HepG2 (cell line): ENCODE results near the gene MAML1. TPM values are rescaled to one million over a fixed set of nuclear protein-coding genes. Genes with fewer than 3 reads are reported as not detected.

Experiments used
- ATAC-seq: fragments of 200-7000 bp; cut with Tn5 transposase; 3 replicates; pipeline ENCODE4 v1.9.1; 2020; ENCODE audit warnings: mild to moderate bottlenecking, moderate library complexity
- BruUV-seq: library from RNA; stranded (reverse); fragments of 400-500 nt; replicated peaks from 2 replicates; lab custom pipeline; 2021; lab: Mats Ljungman, UMichigan
- CTCF ChIA-PET: fragments of 300-600 bp; formaldehyde crosslinking; extraction: SDS; loops from one replicate; lab custom pipeline; 2021; ENCODE audit warnings: low total read pairs, inconsistent platforms, low intra/inter-chr PET ratio; lab: Yijun Ruan, JAX
- POLR2A ChIA-PET: fragments of 350-600 bp; sonication (Branson Sonifier 250); formaldehyde crosslinking; loops from one replicate; lab custom pipeline; 2020; ENCODE audit warnings: antibody characterized with exemption, inconsistent platforms; lab: Yijun Ruan, JAX
- DNase-seq: peaks from one replicate; pipeline ENCODE4 v3.0.0-alpha.2; 2015; ENCODE audit warnings: low spot score
- FAIRE-seq: peaks from 3 replicates; lab custom pipeline; 2011; peaks lifted over from hg19 to GRCh38; lab: Jason Lieb, UNC
- H2AFZ ChIP-seq: one replicate; pipeline ENCODE4 v1.6.1; 2011; ENCODE audit warnings: low read length, inconsistent platforms
- H3K27ac ChIP-seq: fragments of 300-600 bp; 3 replicates; pipeline ENCODE4 v1.8.0; 2011; ENCODE audit warnings: mixed run types, mild to moderate bottlenecking, mixed read lengths, low read length, inconsistent platforms; ENCODE audit not compliant: insufficient read depth; ENCODE audit errors: extremely low read length
- H3K27me3 ChIP-seq, 2 experiments: fragments of 200-600 bp in 1 of 2; 2 replicates in 1 of 2; 3 replicates in 1 of 2; pipeline versions ENCODE4 v1.6.0 to v1.8.0; 2011; ENCODE audit warnings: low read length in 2 of 2, mild to moderate bottlenecking in 2 of 2, moderate library complexity in 2 of 2, inconsistent platforms in 1 of 2; ENCODE audit not compliant: insufficient read depth in 2 of 2, control insufficient read depth in 1 of 2
- H3K36me3 ChIP-seq, 2 experiments: fragments of 200-600 bp in 1 of 2; replicated peaks in 1 of 2; 2 replicates in 1 of 2; 3 replicates in 1 of 2; pipeline versions ENCODE4 v1.5.1 to v1.8.0; 2011; ENCODE audit warnings: low read length in 2 of 2, inconsistent platforms in 1 of 2; ENCODE audit not compliant: insufficient read depth in 2 of 2, control insufficient read depth in 1 of 2
- H3K4me1 ChIP-seq: 2 replicates; pipeline ENCODE4 v1.5.1; 2012; ENCODE audit warnings: low read length, inconsistent platforms; ENCODE audit not compliant: insufficient read depth
- H3K4me2 ChIP-seq: 2 replicates; pipeline ENCODE4 v1.6.0; 2011; ENCODE audit warnings: low read depth, low read length, inconsistent platforms
- H3K4me3 ChIP-seq, 3 experiments: fragments of 200-600 bp in 1 of 3; sonication (generic), shearing (Covaris generic) in 1 of 3; replicated peaks in 1 of 3; 2 replicates each; pipeline ENCODE4 v1.5.1; 2011 to 2016; ENCODE audit warnings: low read length in 3 of 3, inconsistent platforms in 2 of 3, low read depth in 2 of 3, mild to moderate bottlenecking in 2 of 3, control low read depth in 1 of 3, mixed read lengths in 1 of 3; ENCODE audit not compliant: insufficient read depth in 1 of 3
- H3K79me2 ChIP-seq: one replicate; pipeline ENCODE4 v1.6.1; 2011; ENCODE audit warnings: low read length, inconsistent platforms; ENCODE audit not compliant: insufficient read depth
- H3K9ac ChIP-seq: 2 replicates; pipeline ENCODE4 v1.6.0; 2011; ENCODE audit warnings: mild to moderate bottlenecking, low read depth, low read length, inconsistent platforms; ENCODE audit not compliant: insufficient read depth
- H3K9me3 ChIP-seq: 2 replicates; pipeline ENCODE4 v1.5.1; 2012; ENCODE audit warnings: mild to moderate bottlenecking, low read length
- H4K20me1 ChIP-seq: 2 replicates; pipeline ENCODE4 v1.6.0; 2011; ENCODE audit warnings: inconsistent platforms, mild to moderate bottlenecking, low read length, moderate library complexity; ENCODE audit not compliant: insufficient read depth
- AGO2 ChIP-seq: fragments of 200-400 bp; formaldehyde crosslinking; optimal IDR thresholded peaks from 2 replicates; pipeline ENCODE3; 2017; ENCODE audit warnings: mild to moderate bottlenecking, low read depth, low read length, moderate library complexity
- PHF20 ChIP-seq: sonication (generic); formaldehyde crosslinking; IDR thresholded peaks from 2 replicates; pipeline ENCODE4 v1.5.0; 2020; ENCODE audit warnings: mild to moderate bottlenecking, missing genetic modification reagents
- TRIM22 ChIP-seq: fragments of 450-650 bp; IDR thresholded peaks from 2 replicates; pipeline ENCODE4 v1.6.1; 2017
- ZNF205 ChIP-seq: IDR thresholded peaks from 2 replicates; pipeline ENCODE4 v1.6.1; 2018; ENCODE audit warnings: missing biosample characterization, missing genetic modification reagents
- ZNF562 ChIP-seq: sonication (generic); formaldehyde crosslinking; IDR thresholded peaks from 2 replicates; pipeline ENCODE4 v1.8.0; 2022; ENCODE audit warnings: missing genetic modification reagents, borderline replicate concordance
- ZNF615 ChIP-seq: sonication (generic); formaldehyde crosslinking; IDR thresholded peaks from 2 replicates; pipeline ENCODE4 v1.5.0; 2020; ENCODE audit warnings: mild to moderate bottlenecking, missing genetic modification reagents, borderline replicate concordance
- ZSCAN9 ChIP-seq: IDR thresholded peaks from 2 replicates; pipeline ENCODE4 v1.6.1; 2016; ENCODE audit warnings: borderline replicate concordance
- WGBS: methylation state at CpG from one replicate; pipeline ENCODE4 v1.1.6; 2017; ENCODE audit warnings: low lambda C conversion rate; 5-methylcytosine and 5-hydroxymethylcytosine counted together
- in situ Hi-C: cut with HindIII; loops from 2 replicates; pipeline ENCODE4 v1.10.0; 2017; ENCODE audit warnings: low pct_unique_long_range_greater_than_20kb; ENCODE audit not compliant: extremely low pct_ligation_motif_present
- intact Hi-C: fragments of 100-400 bp; cut with micrococcal nuclease; formaldehyde crosslinking; loops from one replicate; pipeline ENCODE4 v1.10.0; 2022; ENCODE audit not compliant: unreplicated experiment
- polyA plus RNA-seq, 8 experiments: library from polyadenylated mRNA; depleted of rRNA in 3 of 8; stranded (reverse) in 7 of 8; unstranded in 1 of 8; fragments of >200 nt; fragmentation: Illumina TruSeq in 4 of 8; extraction: Trizol in 4 of 8; gene quantifications; 2 replicates each; pipeline versions ENCODE4 v1.2.1 to v1.2.3, GENCODE V29; 2011 to 2016; ENCODE audit warnings: low read depth in 4 of 8, missing spikeins in 1 of 8, mixed read lengths in 1 of 8; ENCODE audit not compliant: insufficient read depth in 1 of 8
- total RNA-seq, 5 experiments: library from RNA; depleted of rRNA; stranded (reverse); fragments of >200 nt; fragmentation: Illumina TruSeq; extraction: Trizol; gene quantifications; 2 replicates each; pipeline ENCODE4 v1.2.3, GENCODE V29; 2016; ENCODE audit warnings: low read depth in 1 of 5

MAML1 gene
- total and polyA plus RNA-seq, 2 of the 13 experiments (the other 11 are each of a cell fraction or from before 2014, with no cell fraction given) = 10.0 to 10.8 TPM

- Histone ChIP-seq H3K36me3 (peaks cover 36 to 87% of the 10 kb centered on the region in 2 experiments), H3K4me3 (no peak overlapping the region), H2AFZ (no peak overlapping the region), H3K4me1 (no peaks in the 10 kb centered on the region), H4K20me1 (no peaks in the 10 kb centered on the region), H3K27me3 (no peaks in the 10 kb centered on the region), H3K9me3 (no peaks in the 10 kb centered on the region), H3K4me2 (no peak overlapping the region), H3K9ac (no peak overlapping the region), H3K79me2 (no peaks in the 10 kb centered on the region), H3K27ac (no peak overlapping the region)
- 100% methylated on average over 4 of the region's 9 CpGs for WGBS
- FAIRE-seq = no peak
- POLR2A ChIA-PET = no interaction called here
- no TSS peak for BruUV-seq
- ATAC-seq = no peak
- DNase-seq = no peak
- in situ Hi-C loops (loop anchor here (25.0 kb wide), 1 partner anchor 314 kb away; no protein-coding TSS in a partner anchor), intact Hi-C loops (no loop called here)
- CTCF ChIA-PET = no interaction called here
- TF ChIP-seq ZNF615 (CRISPR knock-in tag) (no peak), TRIM22 (no peak), ZSCAN9 (CRISPR knock-in tag) (no peak), PHF20 (no peak), ZNF205 (CRISPR knock-in tag) (no peak)
Measured at GRCh38 chr5:179773686-179774040, 41.0 kb downstream of the MAML1 start.

- ChIA-PET POLR2A (no interaction called here), CTCF (no interaction called here)
- H3K27me3 ChIP-seq = no peaks in the 10 kb centered on the region
Measured at GRCh38 chr5:179774442-179774841, 41.8 kb downstream of the MAML1 start.

More at GRCh38 chr5:179774442-179774841, 41.8 kb downstream of the MAML1 start:
- Histone ChIP-seq H3K9me3 (no peaks in the 10 kb centered on the region), H3K4me3 (no peak overlapping the region), H3K79me2 (no peaks in the 10 kb centered on the region), H2AFZ (no peak overlapping the region), H3K9ac (no peak overlapping the region), H4K20me1 (no peaks in the 10 kb centered on the region), H3K4me2 (no peak overlapping the region), H3K36me3 (peaks cover 30 to 81% of the 10 kb centered on the region in 2 experiments), H3K4me1 (no peaks in the 10 kb centered on the region), H3K27ac (no peak overlapping the region)
- BruUV-seq = no TSS peak
- 100% methylated on average over 2 of the region's 12 CpGs for WGBS
- peak; percentile 31; the same call in 1 of the 3 replicates for ATAC-seq
- intact Hi-C loops = no loop called here
- no peak for FAIRE-seq
- no peak for DNase-seq
- TF ChIP-seq AGO2 (peak; percentile 38), ZNF562 (CRISPR knock-in tag) (no peak)
- in situ Hi-C loops = loop anchor here (25.0 kb wide), 1 partner anchor 313 kb away; no protein-coding TSS in a partner anchor
